PC-9 (cell line): ENCODE data around the gene NPTN. TPM values are rescaled to one million over a fixed set of nuclear protein-coding genes. Genes with fewer than 3 reads are reported as not detected.

Experiments used
- BruUV-seq: library from RNA; stranded (reverse); fragments of 400-500 nt; replicated peaks from 2 replicates; lab custom pipeline; 2021; lab: Mats Ljungman, UMichigan
- CTCF ChIA-PET: fragments of 300-600 bp; sonication (Branson Sonifier 250); formaldehyde crosslinking; loops from one replicate; lab custom pipeline; 2022; ENCODE audit warnings: antibody characterized with exemption; lab: Charles Lee
- POLR2A ChIA-PET: fragments of 300-600 bp; sonication (Branson Sonifier 250); formaldehyde crosslinking; loops from one replicate; lab custom pipeline; 2022; ENCODE audit warnings: antibody characterized with exemption; ENCODE audit not compliant: unreplicated experiment; lab: Charles Lee
- DNase-seq, 2 experiments: peaks; one replicate each; pipeline versions ENCODE4 v3.0.0 to v3.0.0-alpha.2; 2015 to 2022; ENCODE audit warnings: mixed read lengths in 1 of 2
- H2AFZ ChIP-seq: fragments of 200-600 bp; sonication (generic); 2 replicates; pipeline ENCODE4 v1.8.1; 2017; ENCODE audit warnings: antibody characterized with exemption
- H3F3A ChIP-seq: fragments of 200-600 bp; sonication (generic); 2 replicates; pipeline ENCODE4 v1.8.1; 2017; ENCODE audit warnings: antibody characterized with exemption, mild to moderate bottlenecking, low read depth; ENCODE audit not compliant: insufficient read depth
- H3K27ac ChIP-seq: fragments of 200-600 bp; sonication (generic); 2 replicates; pipeline ENCODE4 v1.6.1; 2016; ENCODE audit warnings: mixed run types
- H3K27me3 ChIP-seq: fragments of 200-600 bp; sonication (generic); 2 replicates; pipeline ENCODE4 v1.6.1; 2016; ENCODE audit warnings: low read depth, mixed run types; ENCODE audit not compliant: insufficient read depth
- H3K36me3 ChIP-seq: fragments of 200-600 bp; sonication (generic); 2 replicates; pipeline ENCODE4 v1.6.1; 2016; ENCODE audit warnings: low read depth, mixed run types
- H3K4me1 ChIP-seq: fragments of 200-600 bp; sonication (generic); replicated peaks from 2 replicates; pipeline ENCODE4 v1.6.1; 2016; ENCODE audit warnings: mixed run types; ENCODE audit not compliant: insufficient read depth
- H3K4me2 ChIP-seq: fragments of 200-600 bp; sonication (generic); 2 replicates; pipeline ENCODE4 v1.6.1; 2017; ENCODE audit warnings: mixed run types
- H3K4me3 ChIP-seq: fragments of 200-600 bp; sonication (generic); 2 replicates; pipeline ENCODE4 v1.6.1; 2016; ENCODE audit warnings: mixed run types
- H3K79me2 ChIP-seq: fragments of 200-600 bp; sonication (generic); 2 replicates; pipeline ENCODE4 v1.6.1; 2017; ENCODE audit warnings: low read depth, mixed run types
- H3K9me2 ChIP-seq: fragments of 200-600 bp; sonication (generic); 2 replicates; pipeline ENCODE4 v1.8.1; 2017; ENCODE audit warnings: mild to moderate bottlenecking; ENCODE audit not compliant: insufficient read depth
- H3K9me3 ChIP-seq: fragments of 200-600 bp; sonication (generic); 2 replicates; pipeline ENCODE4 v1.8.1; 2016; ENCODE audit warnings: low read depth; ENCODE audit not compliant: insufficient read depth
- H4K20me1 ChIP-seq: fragments of 200-600 bp; sonication (generic); 2 replicates; pipeline ENCODE4 v1.8.1; 2017; ENCODE audit not compliant: insufficient read depth
- EZH2 ChIP-seq: fragments of 200-600 bp; sonication (generic); IDR thresholded peaks from 2 replicates; pipeline ENCODE4 v1.8.0; 2017; ENCODE audit warnings: antibody characterized with exemption, low read depth
- intact Hi-C: fragments of 100-400 bp; cut with micrococcal nuclease; formaldehyde crosslinking; loops from one replicate; pipeline ENCODE4 v1.10.0; 2022; ENCODE audit not compliant: unreplicated experiment
- total RNA-seq: library from RNA; stranded (reverse); gene quantifications from 2 replicates; pipeline ENCODE4 v1.2.3, GENCODE V29; 2021
- TF ChIP-seq, protein P1 (sequence below): fragments of 200-600 bp; sonication (generic); conservative IDR thresholded peaks from 2 replicates; pipeline ENCODE4 v1.6.1; 2017; ENCODE audit warnings: mixed run types, antibody characterized with exemption, mild to moderate bottlenecking, moderate library complexity

Gene NPTN
- total RNA-seq, 1 experiment from 2014 or later = 101 TPM

DNA sequence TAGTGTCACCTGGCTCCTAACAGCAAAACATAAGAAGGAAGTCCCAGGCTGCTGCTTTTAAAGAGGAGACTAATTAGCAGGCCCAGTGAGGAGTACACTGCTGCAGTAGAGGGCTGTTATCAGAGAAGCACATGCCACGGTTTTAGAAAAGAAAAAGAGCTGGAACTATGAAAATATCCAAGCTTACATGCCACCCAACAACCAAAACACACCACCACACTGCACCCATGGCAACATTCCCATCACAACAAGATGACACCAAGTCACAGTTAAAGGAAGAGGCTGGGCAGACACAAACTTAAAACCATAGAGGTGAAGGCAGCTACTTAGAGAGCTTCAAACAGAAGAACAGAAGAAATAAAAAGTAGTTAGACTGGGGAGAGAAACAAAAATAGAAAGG is 37.0 kb downstream of the NPTN start:
- no peak overlapping the region for H3K4me3 ChIP-seq
- no peaks in the 10 kb centered on the region for H3K9me3 ChIP-seq
- POLR2A ChIA-PET = no interaction called here
- H3K36me3 ChIP-seq = 0 out of 2 replicates have a peak, but pooled peaks cover 12% of the 10 kb centered on the region
- TF ChIP-seq EZH2 = no peak
- TF ChIP-seq, protein P1, sequence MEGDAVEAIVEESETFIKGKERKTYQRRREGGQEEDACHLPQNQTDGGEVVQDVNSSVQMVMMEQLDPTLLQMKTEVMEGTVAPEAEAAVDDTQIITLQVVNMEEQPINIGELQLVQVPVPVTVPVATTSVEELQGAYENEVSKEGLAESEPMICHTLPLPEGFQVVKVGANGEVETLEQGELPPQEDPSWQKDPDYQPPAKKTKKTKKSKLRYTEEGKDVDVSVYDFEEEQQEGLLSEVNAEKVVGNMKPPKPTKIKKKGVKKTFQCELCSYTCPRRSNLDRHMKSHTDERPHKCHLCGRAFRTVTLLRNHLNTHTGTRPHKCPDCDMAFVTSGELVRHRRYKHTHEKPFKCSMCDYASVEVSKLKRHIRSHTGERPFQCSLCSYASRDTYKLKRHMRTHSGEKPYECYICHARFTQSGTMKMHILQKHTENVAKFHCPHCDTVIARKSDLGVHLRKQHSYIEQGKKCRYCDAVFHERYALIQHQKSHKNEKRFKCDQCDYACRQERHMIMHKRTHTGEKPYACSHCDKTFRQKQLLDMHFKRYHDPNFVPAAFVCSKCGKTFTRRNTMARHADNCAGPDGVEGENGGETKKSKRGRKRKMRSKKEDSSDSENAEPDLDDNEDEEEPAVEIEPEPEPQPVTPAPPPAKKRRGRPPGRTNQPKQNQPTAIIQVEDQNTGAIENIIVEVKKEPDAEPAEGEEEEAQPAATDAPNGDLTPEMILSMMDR = no peak
- peaks cover 20% of the 10 kb centered on the region for H3K4me1 ChIP-seq
- no peaks in the 10 kb centered on the region for H3K9me2 ChIP-seq
- H4K20me1 ChIP-seq = peaks cover 7% of the 10 kb centered on the region; the same call in 1 of the 2 replicates
- no TSS peak for BruUV-seq
- CTCF ChIA-PET = interaction anchor here (0.7 kb wide), 1 partner anchor 998 kb away, joined by 3 read pairs; no protein-coding TSS in a partner anchor
- no peak overlapping the region for H3K4me2 ChIP-seq
- peaks cover 53% of the 10 kb centered on the region for H3K79me2 ChIP-seq
- no peak overlapping the region for H3K27ac ChIP-seq
- intact Hi-C loops = no loop called here
- no peak overlapping the region for H2AFZ ChIP-seq
- DNase-seq = no peak
- H3F3A ChIP-seq = peaks cover 5% of the 10 kb centered on the region; the same call in 1 of the 2 replicates
- no peaks in the 10 kb centered on the region for H3K27me3 ChIP-seq

GRCh38 chr15:73594109-73594508 is 39.1 kb downstream of the NPTN start:
- no peaks in the 10 kb centered on the region for H3K9me3 ChIP-seq
- no TSS peak for BruUV-seq
- no peak for DNase-seq
- intact Hi-C loops = no loop called here
- H3K27ac ChIP-seq = no peak overlapping the region
- peaks cover 32% of the 10 kb centered on the region for H3K79me2 ChIP-seq
- H3K4me1 ChIP-seq = no peaks in the 10 kb centered on the region
- H3F3A ChIP-seq = no peaks in the 10 kb centered on the region
- no peak overlapping the region for H3K4me3 ChIP-seq
- no peaks in the 10 kb centered on the region for H3K27me3 ChIP-seq
- CTCF ChIA-PET = no interaction called here
- H3K4me2 ChIP-seq = no peak overlapping the region
- H2AFZ ChIP-seq = no peak overlapping the region
- no peaks in the 10 kb centered on the region for H3K9me2 ChIP-seq
- peaks cover 15% of the 10 kb centered on the region for H4K20me1 ChIP-seq
- TF ChIP-seq, protein P1 = no peak
- TF ChIP-seq EZH2 = no peak
- POLR2A ChIA-PET = no interaction called here
- H3K36me3 ChIP-seq = 0 out of 2 replicates have a peak, but pooled peaks cover 15% of the 10 kb centered on the region

DNA sequence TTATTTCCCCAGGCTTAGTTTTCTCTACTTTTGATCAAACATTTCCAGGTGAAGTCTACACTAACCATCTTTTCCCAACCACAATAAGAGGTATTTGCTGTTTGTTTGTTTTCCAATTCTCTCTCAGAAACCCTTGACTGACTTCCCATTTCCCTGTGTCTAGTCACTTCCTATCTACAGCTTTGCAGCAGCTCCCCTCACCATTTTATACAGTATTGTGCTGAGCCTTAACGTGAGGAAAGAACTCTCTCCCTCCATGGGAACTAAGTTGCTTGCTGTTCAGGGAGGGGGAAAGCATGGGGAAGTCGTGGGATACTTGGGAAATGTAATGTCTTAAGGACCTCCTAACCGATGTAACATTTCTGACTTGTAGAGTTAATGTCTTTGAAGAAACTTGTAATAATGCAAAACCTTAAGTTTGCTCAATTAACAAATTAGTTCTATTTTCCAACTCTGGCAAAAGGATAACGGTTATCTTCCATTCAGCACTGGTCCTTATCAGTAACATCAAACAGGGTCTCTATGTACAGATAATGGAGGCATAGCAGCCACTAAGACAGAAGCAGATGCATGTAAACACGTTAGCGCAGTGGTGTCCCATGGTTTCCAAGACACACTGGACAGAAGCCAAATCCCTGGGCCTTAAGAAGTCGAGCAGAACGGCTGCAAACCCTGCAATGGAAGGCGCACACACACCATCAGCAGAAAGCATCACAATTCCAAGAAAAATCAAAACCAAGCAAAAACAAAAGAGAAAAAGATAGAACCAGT is 39.7 kb downstream of the NPTN start:
- no peaks in the 10 kb centered on the region for H3F3A ChIP-seq
- H3K9me3 ChIP-seq = no peaks in the 10 kb centered on the region
- H4K20me1 ChIP-seq = peaks cover 15% of the 10 kb centered on the region
- ChIA-PET POLR2A (no interaction called here), CTCF (no interaction called here)
- no peak overlapping the region for H3K4me3 ChIP-seq
- H3K27ac ChIP-seq = no peak overlapping the region
- H3K4me2 ChIP-seq = no peak overlapping the region
- no peak for DNase-seq
- H3K36me3 ChIP-seq = 0 out of 2 replicates have a peak, but pooled peaks cover 9% of the 10 kb centered on the region
- intact Hi-C loops = no loop called here
- TF ChIP-seq, protein P1 = no peak
- TF ChIP-seq EZH2 = no peak
- H2AFZ ChIP-seq = no peak overlapping the region
- no peaks in the 10 kb centered on the region for H3K27me3 ChIP-seq
- H3K9me2 ChIP-seq = no peaks in the 10 kb centered on the region
- peaks cover 26% of the 10 kb centered on the region for H3K79me2 ChIP-seq
- H3K4me1 ChIP-seq = no peaks in the 10 kb centered on the region
- no TSS peak for BruUV-seq
